SK-N-SH (cell line): ENCODE measurements around the gene MEF2A.

ENCODE experiments used
- CHD2 ChIP-seq: fragments of 150-350 bp; IDR thresholded peaks from 2 replicates; pipeline ENCODE4 v1.6.1; 2018; ENCODE audit warnings: low read length; ENCODE audit not compliant: partially characterized antibody
- CTCF ChIP-seq: fragments of 200-600 bp; sonication (generic); IDR thresholded peaks from 2 replicates; pipeline ENCODE4 v1.6.1; 2017; ENCODE audit warnings: antibody characterized with exemption, mild to moderate bottlenecking, moderate library complexity
- GABPA ChIP-seq: IDR thresholded peaks from 2 replicates; pipeline ENCODE4 v1.4.0; 2012; ENCODE audit warnings: low read depth, mild to moderate bottlenecking
- MAX ChIP-seq: IDR thresholded peaks from 2 replicates; pipeline ENCODE4 v1.4.0; 2012; ENCODE audit warnings: low read depth
- MXI1 ChIP-seq: IDR thresholded peaks from 2 replicates; pipeline ENCODE4 v1.6.1; 2012; ENCODE audit warnings: mild to moderate bottlenecking, low read depth, low read length, improper control_type of control experiment
- POLR2AphosphoS5 ChIP-seq: IDR thresholded peaks from 2 replicates; pipeline ENCODE4 v1.6.1; 2012; ENCODE audit warnings: low read depth, low read length
- RAD21 ChIP-seq: IDR thresholded peaks from 2 replicates; pipeline ENCODE4 v1.6.1; 2012; ENCODE audit warnings: mild to moderate bottlenecking, low read length
- TAF1 ChIP-seq: IDR thresholded peaks from 2 replicates; pipeline ENCODE4 v1.6.1; 2012; ENCODE audit warnings: low read depth, mild to moderate bottlenecking, low read length, moderate library complexity, borderline replicate concordance
- TEAD4 ChIP-seq: IDR thresholded peaks from 2 replicates; pipeline ENCODE4 v1.4.0; 2012; ENCODE audit warnings: mild to moderate bottlenecking, borderline replicate concordance; ENCODE audit not compliant: insufficient read depth
- ZBTB33 ChIP-seq: IDR thresholded peaks from 2 replicates; pipeline ENCODE4 v1.4.0; 2012; ENCODE audit warnings: low read depth, borderline replicate concordance
- TF ChIP-seq, protein P1 (sequence below): IDR thresholded peaks from 2 replicates; pipeline ENCODE4 v1.6.1; 2012; ENCODE audit warnings: mild to moderate bottlenecking, low read depth, low read length, moderate library complexity
- TF ChIP-seq, protein P2 (sequence below): fragments of 150-350 bp; IDR thresholded peaks from 2 replicates; pipeline ENCODE4 v1.6.1; 2017; ENCODE audit warnings: antibody characterized with exemption, low read length, low read depth, borderline replicate concordance

DNA sequence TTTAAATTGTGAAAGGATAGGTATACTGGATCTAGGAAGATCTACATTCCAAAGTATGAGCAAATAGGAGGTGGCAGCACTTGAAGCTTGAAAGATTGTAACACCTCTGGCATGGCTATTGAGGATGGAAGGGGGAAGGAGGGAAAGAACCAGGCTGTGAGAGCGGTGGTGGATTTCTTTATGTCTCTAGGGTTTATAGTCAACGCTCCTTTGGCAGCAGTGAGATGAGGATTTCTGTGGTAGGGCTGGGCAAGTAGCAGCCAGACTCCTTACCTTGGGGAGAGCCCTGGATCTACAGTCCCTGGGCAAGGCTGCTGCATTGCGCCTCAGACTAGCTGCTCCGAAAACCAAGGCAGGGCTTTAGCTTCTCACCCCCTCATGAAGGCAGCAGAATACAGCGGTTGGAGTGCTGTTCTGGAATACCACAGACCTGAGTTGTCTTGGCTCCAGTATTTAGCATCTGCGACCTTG lies 53.2 kb downstream of the MEF2A start:
- TF ChIP-seq CTCF (no peak), MAX (no peak), GABPA (no peak), CHD2 (no peak), TEAD4 (no peak), POLR2AphosphoS5 (no peak), TAF1 (no peak), RAD21 (no peak), ZBTB33 (no peak), MXI1 (no peak)
- TF ChIP-seq, protein P1, sequence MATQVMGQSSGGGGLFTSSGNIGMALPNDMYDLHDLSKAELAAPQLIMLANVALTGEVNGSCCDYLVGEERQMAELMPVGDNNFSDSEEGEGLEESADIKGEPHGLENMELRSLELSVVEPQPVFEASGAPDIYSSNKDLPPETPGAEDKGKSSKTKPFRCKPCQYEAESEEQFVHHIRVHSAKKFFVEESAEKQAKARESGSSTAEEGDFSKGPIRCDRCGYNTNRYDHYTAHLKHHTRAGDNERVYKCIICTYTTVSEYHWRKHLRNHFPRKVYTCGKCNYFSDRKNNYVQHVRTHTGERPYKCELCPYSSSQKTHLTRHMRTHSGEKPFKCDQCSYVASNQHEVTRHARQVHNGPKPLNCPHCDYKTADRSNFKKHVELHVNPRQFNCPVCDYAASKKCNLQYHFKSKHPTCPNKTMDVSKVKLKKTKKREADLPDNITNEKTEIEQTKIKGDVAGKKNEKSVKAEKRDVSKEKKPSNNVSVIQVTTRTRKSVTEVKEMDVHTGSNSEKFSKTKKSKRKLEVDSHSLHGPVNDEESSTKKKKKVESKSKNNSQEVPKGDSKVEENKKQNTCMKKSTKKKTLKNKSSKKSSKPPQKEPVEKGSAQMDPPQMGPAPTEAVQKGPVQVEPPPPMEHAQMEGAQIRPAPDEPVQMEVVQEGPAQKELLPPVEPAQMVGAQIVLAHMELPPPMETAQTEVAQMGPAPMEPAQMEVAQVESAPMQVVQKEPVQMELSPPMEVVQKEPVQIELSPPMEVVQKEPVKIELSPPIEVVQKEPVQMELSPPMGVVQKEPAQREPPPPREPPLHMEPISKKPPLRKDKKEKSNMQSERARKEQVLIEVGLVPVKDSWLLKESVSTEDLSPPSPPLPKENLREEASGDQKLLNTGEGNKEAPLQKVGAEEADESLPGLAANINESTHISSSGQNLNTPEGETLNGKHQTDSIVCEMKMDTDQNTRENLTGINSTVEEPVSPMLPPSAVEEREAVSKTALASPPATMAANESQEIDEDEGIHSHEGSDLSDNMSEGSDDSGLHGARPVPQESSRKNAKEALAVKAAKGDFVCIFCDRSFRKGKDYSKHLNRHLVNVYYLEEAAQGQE: no peak
- TF ChIP-seq, protein P2, sequence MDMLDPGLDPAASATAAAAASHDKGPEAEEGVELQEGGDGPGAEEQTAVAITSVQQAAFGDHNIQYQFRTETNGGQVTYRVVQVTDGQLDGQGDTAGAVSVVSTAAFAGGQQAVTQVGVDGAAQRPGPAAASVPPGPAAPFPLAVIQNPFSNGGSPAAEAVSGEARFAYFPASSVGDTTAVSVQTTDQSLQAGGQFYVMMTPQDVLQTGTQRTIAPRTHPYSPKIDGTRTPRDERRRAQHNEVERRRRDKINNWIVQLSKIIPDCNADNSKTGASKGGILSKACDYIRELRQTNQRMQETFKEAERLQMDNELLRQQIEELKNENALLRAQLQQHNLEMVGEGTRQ: no peak
